Posterior vena cava (tissue), 2 donors: ENCODE measurements around the gene ART3. TPM values are rescaled to one million over a fixed set of nuclear protein-coding genes. Genes with fewer than 3 reads are reported as not detected.

Experiments
- DNase-seq: peaks from one replicate; pipeline ENCODE4 v3.0.0-alpha.2; 2020; ENCODE audit warnings: low spot score
- intact Hi-C, 2 donors: fragments of 100-400 bp; cut with DNase I; formaldehyde crosslinking; loops; one replicate each; pipeline versions ENCODE4 v1.14.1 to v1.14.2; 2022 to 2023
- total RNA-seq, 2 donors: library from RNA; stranded (reverse); fragmentation: NEBNext Ultra II Directional; extraction: Animal tissue kit (Norgen Biotek cat#: 25700); gene quantifications; one replicate each; pipeline ENCODE4 v1.2.1, GENCODE V29; 2021
- donor health status: DM: yes; HTN: yes; CAD: no.
- donor health status: DM: yes; HTN: yes; CAD: no.

Gene ART3
- total RNA-seq, 2 donors from 2014 or later = 0.37 TPM; not detected in 1

- intact Hi-C loops = no loop called here
- no peak for DNase-seq
These were observed 12.5 kb upstream of the ART3 start for GRCh38 chr4:76061982-76062381.

- DNase-seq = peak; percentile 71
- intact Hi-C loops = loop anchor here in 1 of 2 donors (5.0 kb wide), 1 partner anchor 69 kb away; no protein-coding TSS in a partner anchor
These were observed 8.0 kb upstream of the ART3 start for GRCh38 chr4:76066546-76066945.

- intact Hi-C loops = loop anchor here in 1 of 2 donors (5.0 kb wide), 1 partner anchor 70 kb away; no protein-coding TSS in a partner anchor
- peak; percentile 83 for DNase-seq
These were observed 6.7 kb upstream of the ART3 start for GRCh38 chr4:76067652-76068286.

- no peak for DNase-seq
- intact Hi-C loops = loop anchor here in 1 of 2 donors (5.0 kb wide), 1 partner anchor 75 kb away; no protein-coding TSS in a partner anchor
These were observed 1.7 kb upstream of the ART3 start for GRCh38 chr4:76072760-76073159.

GRCh38 chr4:76074993-76075600 lies 588 bp downstream of the ART3 start:
- DNase-seq = no peak
- intact Hi-C loops = loop anchor here in 1 of 2 donors (5.0 kb wide), 1 partner anchor 78 kb away; no protein-coding TSS in a partner anchor

- intact Hi-C loops = no loop called here
These were observed 3.6 kb downstream of the ART3 start for GRCh38 chr4:76078033-76078613.

GRCh38 chr4:76083386-76083988 lies 9.0 kb downstream of the ART3 start:
- intact Hi-C loops = no loop called here

More at GRCh38 chr4:76078033-76078613, 3.6 kb downstream of the ART3 start:
- DNase-seq = no peak

GRCh38 chr4:76084542-76084941 lies 10.0 kb downstream of the ART3 start:
- DNase-seq = no peak
- intact Hi-C loops = no loop called here

More at GRCh38 chr4:76083386-76083988, 9.0 kb downstream of the ART3 start:
- DNase-seq = no peak

GRCh38 chr4:76087007-76087769 lies 12.7 kb downstream of the ART3 start:
- intact Hi-C loops = no loop called here
- DNase-seq = no peak

GRCh38 chr4:76088719-76089118 lies 14.2 kb downstream of the ART3 start:
- no peak for DNase-seq
- intact Hi-C loops = no loop called here

- no peak for DNase-seq
- intact Hi-C loops = no loop called here
These were observed 15.8 kb downstream of the ART3 start for GRCh38 chr4:76090241-76090691.

GRCh38 chr4:76091052-76091451 lies 16.5 kb downstream of the ART3 start:
- no peak for DNase-seq
- intact Hi-C loops = no loop called here

GRCh38 chr4:76095568-76095967 lies 21.1 kb downstream of the ART3 start:
- no peak for DNase-seq
- intact Hi-C loops = no loop called here

- intact Hi-C loops = no loop called here
- no peak for DNase-seq
These were observed 21.6 kb downstream of the ART3 start for GRCh38 chr4:76096076-76096475.

- no peak for DNase-seq
- intact Hi-C loops = no loop called here
These were observed 31.1 kb downstream of the ART3 start for GRCh38 chr4:76105652-76106051.

GRCh38 chr4:76106442-76106841 lies 31.9 kb downstream of the ART3 start:
- DNase-seq = no peak
- intact Hi-C loops = no loop called here

GRCh38 chr4:76108467-76109181 lies 34.1 kb downstream of the ART3 start:
- intact Hi-C loops = no loop called here
- no peak for DNase-seq

- DNase-seq = no peak
- intact Hi-C loops = no loop called here
These were observed 42.3 kb downstream of the ART3 start for GRCh38 chr4:76116821-76117220.

GRCh38 chr4:76117536-76117935 lies 43.0 kb downstream of the ART3 start:
- intact Hi-C loops = no loop called here
- DNase-seq = no peak
